ENCODE data around the gene ANKRD36C.
"Not testable (repeated sequence)": the region's sequence is repeated elsewhere in the genome, so short reads cannot be mapped to it uniquely, and the experiment has no call there.

GRCh38 chr2:95813311-95813710, 178.3 kb downstream of the ANKRD36C start:
- TF ChIP-seq CTCF, POLR2A (IDR thresholded peaks at IDR 0.05): not testable (repeated sequence)
